Anterior cingulate cortex (tissue), 58 donors: Measurements from ENCODE around the gene GNPTAB.
"Not testable (repeated sequence)": the region's sequence is repeated elsewhere in the genome, so short reads cannot be mapped to it uniquely, and the experiment has no call there.

Experiments used
- DNase-seq, 58 donors: peaks; one replicate each; lab custom pipeline; 2025; lab: John Stamatoyannopoulos, UW

The GNPTAB gene

GRCh38 chr12:101854747-101855146, 24.0 kb upstream of the GNPTAB start:
- DNase-seq = no peak

GRCh38 chr12:101852998-101853397, 22.2 kb upstream of the GNPTAB start:
- no peak for DNase-seq

DNA sequence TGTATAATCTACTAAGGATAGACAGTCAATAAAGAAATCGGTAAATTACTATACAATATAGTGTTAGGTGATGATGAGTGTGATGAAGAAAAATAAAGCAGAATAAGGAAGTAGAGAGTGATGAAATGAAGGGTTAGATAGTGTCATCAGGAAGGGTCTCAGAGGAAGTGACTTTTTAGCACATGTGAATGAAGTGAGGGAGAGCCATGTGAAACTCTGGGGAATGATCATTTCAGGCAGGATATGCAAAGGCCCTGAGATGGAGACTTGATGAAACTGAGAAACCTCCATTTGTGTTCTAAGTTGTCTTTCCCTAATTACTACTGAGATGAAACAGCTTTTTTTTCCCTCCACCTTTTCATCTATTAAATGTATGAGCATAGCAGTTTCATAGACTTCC, 19.4 kb upstream of the GNPTAB start:
- DNase-seq = no peak

- no peak for DNase-seq
These were observed 16.6 kb upstream of the GNPTAB start for GRCh38 chr12:101847325-101847724.

- DNase-seq = no peak
These were observed 14.5 kb upstream of the GNPTAB start for GRCh38 chr12:101845137-101845711.

GRCh38 chr12:101841069-101841468, 10.3 kb upstream of the GNPTAB start:
- no peak for DNase-seq

- DNase-seq = peak in 39 of 58 donors; percentile 4 to 65 (median 25)
These were observed 8.8 kb upstream of the GNPTAB start for GRCh38 chr12:101839324-101840283.

- DNase-seq = no peak
These were observed 8.0 kb upstream of the GNPTAB start for GRCh38 chr12:101838628-101839323.

DNA sequence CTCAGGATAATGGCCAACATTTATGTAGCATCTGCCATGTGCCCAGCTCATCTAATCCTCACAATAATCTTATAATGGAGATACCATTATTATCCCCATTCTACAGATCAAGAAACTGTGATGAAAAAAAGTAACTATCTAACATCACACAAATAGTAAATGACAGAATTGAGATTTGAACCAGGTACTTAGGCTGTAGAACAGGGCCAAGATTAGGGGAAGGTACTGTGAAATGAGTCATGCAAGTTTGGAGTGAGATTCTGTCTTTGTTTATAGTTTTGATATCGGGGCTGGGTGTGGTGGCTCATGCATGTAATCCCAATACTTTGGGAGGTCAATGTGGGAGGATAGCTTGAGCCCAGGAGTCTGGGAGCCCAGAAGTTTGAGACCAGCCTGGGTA, 1.3 kb upstream of the GNPTAB start:
- no peak for DNase-seq

GRCh38 chr12:101829639-101830366, 956 bp downstream of the GNPTAB start:
- DNase-seq = peak in 3 of 58 donors; percentile 14 to 29 (median 16)

DNA sequence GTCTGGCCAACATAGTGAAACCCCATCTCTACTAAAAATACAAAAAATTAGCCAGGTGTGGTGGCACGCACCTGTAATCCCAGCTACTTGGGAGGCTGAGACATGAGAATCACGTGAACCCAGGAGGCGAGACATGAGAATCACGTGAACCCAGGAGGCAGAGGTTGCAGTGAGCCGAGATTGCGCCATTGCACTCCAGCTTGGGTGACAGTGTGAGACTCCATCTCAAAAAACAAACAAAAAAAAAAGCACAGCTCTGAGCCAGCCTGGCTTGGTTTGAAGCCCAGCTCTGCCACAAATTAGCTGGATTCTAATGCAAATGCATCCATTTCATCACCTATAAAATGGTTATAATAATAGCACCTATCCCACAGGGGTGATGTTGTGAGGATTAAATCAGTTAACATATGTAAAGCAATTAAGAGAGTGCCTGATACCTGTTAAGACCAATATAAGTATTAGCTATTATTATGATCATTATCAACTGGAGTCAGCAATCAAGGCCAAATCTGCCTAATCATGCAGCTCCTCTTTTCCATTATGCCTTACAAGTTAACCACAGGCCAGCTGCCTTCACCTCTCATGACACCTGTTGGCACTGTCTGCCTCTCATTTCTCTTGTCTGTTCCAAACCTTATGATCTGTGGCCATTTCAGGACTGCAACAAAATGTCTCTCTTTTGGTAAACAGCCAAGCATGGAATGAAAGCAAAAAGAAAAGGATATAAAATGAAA, 2.1 kb downstream of the GNPTAB start:
- DNase-seq = no peak

DNA sequence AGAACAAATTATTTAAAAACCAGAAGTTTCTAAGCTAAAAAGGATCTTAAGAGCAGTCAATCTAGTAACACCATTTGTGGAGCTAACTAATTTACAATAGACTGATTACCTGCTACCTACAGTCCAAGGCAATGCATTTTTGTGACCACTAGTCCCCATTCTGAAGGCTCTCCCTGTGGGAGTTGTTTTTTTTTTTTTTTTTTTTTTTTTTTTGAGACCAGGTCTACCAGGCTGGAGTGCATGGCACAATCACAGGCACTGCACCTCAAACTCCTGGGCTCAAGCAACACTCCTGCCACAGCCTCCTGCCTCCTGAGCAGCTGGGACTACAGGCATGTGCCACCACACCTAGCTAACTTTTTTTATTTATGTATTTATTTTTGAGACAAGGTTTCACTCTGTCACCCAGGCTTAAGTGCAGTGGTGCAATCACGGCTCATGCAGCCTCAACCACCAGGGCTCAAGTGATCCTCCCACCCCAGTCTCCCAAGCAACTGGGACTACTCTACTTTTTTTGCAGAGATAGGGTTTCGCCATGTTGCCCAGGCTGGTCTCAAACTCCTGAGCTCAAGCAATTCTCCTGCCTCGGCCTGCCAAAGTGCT, 3.9 kb downstream of the GNPTAB start:
- no peak for DNase-seq

- peak in 1 of 58 donors; percentile 20 for DNase-seq
These were observed 5.9 kb downstream of the GNPTAB start for GRCh38 chr12:101824831-101825230.

DNA sequence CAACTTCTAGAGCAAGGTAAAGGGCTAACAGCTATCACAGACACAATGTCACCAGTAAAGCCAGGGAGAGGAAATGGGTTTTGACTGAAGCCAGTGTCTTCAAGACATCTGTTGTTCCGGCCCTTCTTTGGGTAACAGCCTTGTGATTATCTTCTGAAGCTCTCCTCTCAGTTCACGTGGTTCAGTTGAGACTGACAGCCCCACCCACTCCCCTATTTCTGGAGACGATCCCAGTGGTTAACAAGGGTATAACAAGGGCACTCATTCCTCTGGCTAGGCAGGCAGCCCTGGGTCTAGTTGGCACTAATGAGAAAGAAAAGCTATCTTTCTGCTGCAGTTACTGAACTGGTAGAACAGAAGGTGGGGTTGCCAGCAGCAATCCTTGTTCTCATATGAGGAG, 6.9 kb downstream of the GNPTAB start:
- DNase-seq = peak in 46 of 58 donors; percentile 6 to 69 (median 42)

DNA sequence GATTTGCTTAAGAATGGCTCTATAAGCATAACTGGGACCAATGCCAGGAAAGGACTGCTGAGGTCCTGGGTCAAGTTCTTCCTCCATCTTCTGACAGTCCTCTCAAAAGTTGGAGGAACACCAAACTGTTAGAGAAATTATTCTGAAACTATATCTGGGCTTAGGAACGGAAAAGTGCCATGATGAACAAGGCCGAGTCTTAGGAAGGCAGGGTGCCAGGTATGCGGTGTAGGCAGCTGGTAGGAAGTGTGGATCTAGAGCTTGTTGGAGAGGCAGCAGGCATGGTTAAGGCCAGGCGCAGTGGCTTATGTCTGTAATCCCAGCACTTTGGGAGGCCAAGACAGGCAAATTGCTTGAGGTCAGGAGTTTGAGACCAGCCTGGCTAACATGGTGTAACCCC, 7.7 kb downstream of the GNPTAB start:
- peak in 12 of 58 donors; percentile 2 to 26 (median 10) for DNase-seq

- no peak for DNase-seq
These were observed 11.3 kb downstream of the GNPTAB start for GRCh38 chr12:101819467-101819866.

DNA sequence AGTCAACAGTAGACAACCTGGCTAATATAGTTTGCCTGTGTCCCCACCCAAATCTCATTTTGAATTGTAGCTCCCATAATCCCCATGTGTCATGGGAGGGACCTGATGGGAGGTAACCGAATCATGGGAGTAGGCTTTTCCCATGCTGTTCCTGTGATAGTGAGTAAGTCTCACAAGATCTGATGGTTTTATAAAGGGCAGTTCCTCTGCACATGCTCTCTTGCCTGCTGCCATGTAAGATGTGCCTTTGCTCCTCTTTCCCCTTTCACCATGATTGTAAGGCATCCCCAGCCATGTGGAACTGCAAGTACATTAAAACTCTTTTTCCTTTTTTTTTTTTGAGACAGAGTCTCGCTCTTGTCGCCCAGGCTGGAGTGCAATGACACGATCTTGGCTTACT, 12.1 kb downstream of the GNPTAB start:
- DNase-seq = not testable (repeated sequence)

- no peak for DNase-seq
These were observed 17.6 kb downstream of the GNPTAB start for GRCh38 chr12:101813117-101813516.

DNA sequence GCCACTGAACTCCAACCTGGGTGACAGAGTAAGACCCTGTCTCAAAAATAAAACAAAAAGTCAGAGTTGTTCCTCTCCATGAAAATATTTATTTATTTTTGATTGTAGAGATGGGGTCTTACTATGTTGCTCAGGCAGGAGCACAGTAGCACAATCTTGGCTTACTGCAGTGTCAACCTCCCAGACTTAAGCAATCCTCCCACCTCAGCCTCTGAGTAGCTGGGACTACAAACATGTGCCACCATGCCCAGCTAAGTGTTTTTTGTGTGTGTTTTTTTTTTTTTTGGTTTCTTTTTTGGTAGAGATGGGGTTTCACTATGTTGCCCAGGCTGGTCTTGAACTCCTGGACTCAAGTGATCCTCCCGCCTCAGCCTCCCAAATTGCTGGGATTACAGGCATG, 18.0 kb downstream of the GNPTAB start:
- not testable (repeated sequence) for DNase-seq
